Smooth muscle cell of the brain vasculature (primary cell): ENCODE data around the gene CDC42EP5.
"Not testable (repeated sequence)": the region's sequence is repeated elsewhere in the genome, so short reads cannot be mapped to it uniquely, and the experiment has no call there.

Experiments
- DNase-seq: peaks from one replicate; pipeline ENCODE4 v3.0.0-alpha.2; 2012; ENCODE audit warnings: low read depth, low spot score

The CDC42EP5 gene

DNA sequence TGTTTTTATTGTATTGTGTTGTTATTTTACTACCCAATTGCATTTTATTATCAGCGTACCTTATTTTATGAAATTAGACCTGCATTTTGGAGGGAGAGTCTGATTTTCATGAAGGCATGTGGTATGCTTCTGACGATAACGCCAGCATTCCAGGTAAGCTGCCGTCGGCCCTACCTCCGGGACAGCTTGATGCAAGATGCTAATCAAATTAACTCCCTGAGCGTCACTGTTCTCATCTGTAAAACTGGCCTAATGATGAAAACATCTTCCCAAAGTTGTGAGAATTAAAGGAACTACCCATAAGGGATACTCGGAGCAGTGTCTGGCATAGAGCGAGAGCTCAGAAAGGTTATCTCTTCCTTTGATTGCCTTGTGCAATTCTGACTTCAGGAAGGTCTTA lies 16.7 kb upstream of the CDC42EP5 start:
- DNase-seq = no peak

DNA sequence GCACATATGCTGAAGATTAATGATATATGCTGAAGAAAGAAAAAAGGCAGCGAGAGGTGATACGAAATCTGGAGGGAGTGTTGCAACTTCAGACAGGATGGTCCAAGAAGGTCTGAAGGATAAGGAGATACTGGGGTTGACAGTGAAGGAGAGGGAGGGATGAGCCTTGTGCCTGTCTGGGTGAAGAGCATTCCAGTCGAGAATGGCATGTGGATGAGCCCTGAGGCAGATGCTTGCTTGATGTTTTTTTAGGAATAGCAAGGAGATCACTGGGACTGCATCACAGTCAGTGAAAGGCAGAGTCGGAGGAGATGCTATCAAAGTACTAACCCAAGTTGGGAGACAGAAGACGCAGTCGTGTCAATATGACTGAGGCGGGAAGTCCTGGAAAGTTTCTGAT lies 16.2 kb upstream of the CDC42EP5 start:
- no peak for DNase-seq

DNA sequence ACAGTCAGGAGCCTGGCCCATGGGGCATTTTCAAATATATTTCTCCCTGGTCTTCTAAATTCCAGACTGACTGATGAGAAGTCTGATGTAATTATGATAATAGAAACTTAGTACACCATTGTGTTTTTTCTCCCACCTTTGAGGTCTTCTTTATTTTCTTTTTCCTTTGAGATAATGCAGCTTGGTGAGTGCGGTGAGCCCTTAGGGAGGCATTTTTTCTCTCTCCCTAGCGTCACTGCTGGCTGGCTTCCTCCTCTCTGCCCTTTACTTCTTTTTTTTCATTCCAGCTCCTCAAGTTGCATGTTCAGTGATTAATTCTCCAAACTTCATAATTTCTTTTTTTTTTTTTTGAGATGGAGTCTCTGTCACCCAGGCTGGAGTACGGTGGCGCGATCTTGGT lies 12.8 kb upstream of the CDC42EP5 start:
- DNase-seq = no peak

DNA sequence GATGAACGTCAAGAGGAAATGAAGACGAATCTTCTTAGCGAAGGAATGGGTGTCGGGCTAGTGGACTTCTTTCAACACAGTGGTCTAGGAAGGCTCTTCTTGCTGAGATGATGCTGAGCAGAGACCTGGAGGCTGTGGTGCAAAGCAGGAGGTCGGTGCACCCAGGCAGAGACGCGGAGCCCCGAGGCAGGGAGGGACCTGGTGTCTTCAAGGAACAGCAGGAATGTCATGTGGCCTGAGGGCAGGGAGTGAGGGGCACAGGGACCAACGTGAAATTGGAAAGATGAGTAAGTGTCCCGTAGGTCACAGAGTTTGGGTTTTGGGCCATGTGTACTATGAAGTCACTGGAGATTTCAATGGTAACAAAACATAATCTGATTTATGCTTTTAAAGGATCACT lies 11.4 kb upstream of the CDC42EP5 start:
- DNase-seq = no peak

DNA sequence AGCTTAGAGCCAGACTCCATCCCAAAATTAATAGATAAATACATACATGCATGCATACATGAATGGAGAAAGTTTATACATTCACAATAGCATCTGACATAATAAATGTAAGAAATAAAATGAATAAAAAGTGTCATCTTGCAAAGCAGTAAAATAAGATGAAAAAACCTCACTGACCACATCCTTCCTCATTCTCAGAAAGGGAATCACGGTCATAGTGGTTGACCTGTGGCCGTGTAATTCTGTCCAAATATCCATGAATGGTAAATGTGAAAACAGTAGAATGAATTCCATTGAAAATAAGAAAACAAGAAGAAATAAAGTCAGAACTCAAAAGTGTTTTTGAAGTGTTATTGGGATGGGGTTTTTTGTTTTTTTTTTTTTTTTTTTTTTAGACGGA lies 9.8 kb upstream of the CDC42EP5 start:
- DNase-seq = no peak

DNA sequence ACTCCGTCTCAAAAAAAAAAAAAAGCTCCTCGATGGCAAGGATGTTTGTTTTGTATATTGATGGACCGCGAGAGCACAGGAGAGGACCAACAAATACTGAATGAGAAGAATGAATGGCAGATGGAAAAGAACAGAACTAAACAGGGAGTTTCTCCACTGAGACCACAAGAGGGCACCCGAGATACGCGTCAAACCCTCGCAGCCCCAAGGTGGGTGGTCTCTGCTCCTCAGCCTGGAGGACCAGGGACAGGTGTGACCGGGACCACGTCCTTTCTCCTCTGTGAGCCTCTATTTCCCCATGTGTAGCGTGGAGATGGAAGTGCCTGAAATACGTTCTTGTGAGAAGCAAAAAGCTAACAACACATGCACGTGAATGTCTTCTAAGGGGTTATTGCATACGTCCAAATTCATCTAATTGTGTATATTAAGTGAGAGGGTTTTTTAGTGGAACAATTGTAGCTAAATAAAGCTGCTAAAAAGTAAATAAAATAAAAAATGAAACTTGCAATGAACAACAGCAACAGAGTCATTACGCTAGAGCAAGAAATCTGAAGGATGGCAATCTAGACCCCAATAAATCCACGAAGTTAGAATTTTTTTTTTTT lies 8.3 kb upstream of the CDC42EP5 start:
- no peak for DNase-seq

DNA sequence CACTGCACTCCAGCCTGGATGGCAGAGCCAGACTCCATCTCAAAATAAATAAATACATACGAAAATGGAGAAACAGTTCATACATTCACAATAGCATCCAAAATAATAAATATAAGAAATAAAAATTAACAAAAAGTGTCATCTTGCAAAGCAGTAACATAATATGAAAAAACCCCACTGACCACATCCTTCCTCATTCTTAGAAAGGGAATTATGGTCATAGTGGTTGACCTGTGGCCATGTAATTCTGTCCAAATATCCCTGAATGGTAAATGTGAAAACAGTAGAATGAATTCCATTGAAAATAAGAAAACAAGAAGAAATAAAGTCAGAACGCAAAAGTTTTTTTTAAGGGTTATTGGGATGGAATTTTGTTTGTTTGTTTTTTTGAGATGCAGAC lies 7.0 kb upstream of the CDC42EP5 start:
- DNase-seq = no peak

DNA sequence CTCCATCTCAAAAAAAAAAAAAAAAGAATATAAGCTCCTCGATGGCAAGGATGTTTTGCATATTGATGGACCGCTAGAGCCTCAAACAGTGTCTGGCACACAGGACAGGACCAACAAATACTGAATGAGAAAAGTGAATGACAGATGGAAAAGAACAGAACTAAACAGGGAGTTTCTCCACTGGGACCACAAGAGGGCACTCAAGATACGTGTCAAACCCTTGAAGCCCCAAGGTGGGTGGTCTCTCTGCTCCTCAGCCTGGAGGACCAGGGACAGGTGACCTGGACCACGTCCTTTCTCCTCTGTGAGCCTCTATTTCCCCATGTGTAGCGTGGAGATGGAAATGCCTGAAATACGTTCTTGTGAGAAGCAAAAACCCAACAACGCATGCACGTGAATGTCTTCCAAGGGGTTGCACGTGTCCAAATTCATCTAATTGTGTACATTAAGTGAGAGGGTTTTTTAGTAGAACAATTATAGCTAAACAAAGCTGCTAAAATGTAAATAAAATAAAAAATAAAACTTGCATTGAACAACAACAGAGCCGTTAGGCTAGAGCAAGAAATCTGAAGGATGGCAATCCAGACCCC lies 5.7 kb upstream of the CDC42EP5 start:
- DNase-seq = no peak

DNA sequence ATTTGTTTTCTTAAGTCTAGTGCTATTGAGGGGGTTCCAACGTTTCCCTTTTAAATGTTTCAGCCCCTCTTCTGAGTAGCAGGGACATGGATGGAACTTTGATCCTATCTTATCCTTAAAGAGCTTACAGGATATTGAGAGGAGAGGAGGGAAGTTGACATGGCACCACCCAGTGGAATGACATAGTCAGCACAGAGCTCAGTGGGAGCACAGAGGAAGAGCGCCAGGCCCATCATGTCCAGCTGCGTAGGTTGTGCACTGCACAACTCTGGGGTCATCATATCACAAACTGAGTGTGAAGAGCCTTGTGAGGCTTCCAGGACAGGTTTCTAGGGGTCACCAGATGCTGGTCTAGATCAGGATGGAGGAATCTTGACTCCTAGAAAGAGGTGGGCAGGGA lies 4.6 kb upstream of the CDC42EP5 start:
- DNase-seq = no peak

DNA sequence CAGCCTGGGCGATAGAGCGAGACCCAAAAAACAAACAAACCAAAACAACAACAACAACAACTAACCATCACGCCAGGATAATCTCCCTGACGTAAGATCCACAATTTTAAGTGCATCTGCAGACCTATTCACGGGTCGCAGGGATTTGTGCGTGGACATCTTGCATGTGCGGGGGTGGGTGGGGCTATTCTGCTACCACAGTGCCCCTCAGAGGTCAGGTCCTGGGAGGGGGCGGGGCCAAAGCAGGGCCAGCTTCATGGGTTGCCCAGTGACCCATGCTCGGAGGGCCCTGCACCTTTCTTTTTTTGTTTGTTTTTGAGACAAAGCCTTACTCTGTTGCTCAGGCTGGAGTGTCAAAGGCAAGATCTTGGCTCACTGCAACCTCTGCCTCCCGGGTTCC lies 2.6 kb upstream of the CDC42EP5 start:
- DNase-seq = no peak

DNA sequence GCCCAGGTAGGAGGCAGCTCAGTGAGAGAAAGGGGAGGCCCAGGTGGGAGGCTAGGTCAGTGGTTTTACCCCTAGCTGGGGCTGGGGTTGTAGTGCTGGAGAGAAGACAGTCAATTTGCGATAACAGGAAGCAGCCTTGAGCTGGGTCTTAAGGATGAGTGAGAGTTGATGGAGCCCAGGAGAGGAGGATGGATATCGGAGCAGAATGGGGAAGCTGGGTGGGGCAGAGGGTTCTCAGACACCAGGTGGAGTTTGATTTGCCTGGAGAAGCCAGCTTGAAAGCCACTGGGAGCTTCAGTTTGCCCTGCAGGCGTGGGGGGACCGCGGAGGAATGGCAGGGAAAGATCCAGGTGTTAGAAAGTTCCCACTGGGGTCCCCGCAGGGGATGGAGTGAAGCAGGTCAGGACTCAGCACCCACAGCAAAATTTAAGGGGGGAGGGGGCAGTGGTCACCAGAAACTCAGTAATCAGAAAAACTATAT lies 836 bp upstream of the CDC42EP5 start:
- DNase-seq = no peak

DNA sequence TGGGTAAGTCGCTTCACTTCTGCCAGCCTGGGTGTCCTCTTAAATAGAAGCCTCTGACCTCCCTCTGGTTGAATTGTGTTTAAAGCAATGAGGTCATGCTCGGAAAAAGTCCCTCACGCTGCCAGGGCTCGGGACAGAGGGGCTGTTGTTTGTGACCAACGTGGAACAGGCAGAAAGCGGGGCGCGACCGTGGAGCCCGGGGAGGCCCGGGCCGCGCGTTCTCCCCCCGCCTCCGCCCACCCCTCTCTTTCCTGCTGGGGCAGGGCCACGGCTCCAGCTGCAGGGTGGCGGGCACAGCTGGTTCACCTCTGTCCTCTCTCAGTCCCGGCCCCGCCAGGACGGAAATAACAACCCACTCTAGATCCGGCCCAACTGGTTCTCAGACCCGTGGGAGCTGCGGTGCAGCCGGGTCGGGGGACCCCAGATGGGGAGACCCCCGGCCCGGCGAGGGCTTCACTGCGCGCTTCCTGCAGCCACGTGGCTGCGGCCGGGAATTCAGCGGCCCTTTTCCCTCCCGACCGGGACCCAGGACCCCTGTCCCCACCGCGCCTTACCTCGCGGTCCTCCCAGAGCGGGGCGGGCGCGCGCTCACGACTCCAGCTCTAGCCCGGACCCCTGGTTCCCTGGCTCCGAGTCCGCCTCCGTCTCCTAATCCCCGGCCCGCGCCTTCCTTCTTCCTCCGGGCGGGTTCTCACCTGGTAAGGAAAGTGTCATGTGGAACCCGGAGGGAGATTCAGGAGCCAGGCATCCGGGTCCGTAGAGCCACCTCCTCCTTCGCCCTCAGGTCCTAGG lies 1.9 kb downstream of the CDC42EP5 start:
- no peak for DNase-seq

DNA sequence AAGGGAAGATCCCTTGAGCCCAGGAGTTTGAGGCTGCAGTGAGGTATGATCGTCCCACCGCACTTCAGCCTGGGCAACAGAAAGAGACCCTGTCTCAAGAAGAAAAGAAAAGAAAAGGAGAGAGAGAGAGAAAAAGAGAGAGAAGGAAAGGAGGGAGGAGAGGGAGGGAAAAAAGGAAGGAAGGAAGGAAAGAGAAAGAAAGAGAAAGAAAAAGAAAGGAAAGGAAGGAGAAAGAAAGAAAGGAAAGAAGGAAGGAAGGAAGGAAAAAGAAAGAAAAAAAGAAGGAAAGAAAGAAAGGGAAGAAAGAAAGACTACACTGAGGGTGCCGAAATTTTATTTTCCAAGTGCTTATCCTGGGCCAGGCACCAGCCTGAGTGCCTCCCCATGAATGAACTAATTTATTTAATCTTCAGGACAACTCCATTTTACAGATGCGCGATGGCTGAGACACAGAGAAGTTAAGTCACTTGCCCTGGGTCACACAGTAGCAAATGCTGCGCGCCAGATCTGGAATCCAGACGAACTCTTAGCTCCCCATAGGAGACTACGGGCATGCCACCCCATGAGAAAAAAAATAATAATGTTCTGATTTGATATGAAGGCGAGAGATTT lies 2.7 kb downstream of the CDC42EP5 start:
- no peak for DNase-seq

DNA sequence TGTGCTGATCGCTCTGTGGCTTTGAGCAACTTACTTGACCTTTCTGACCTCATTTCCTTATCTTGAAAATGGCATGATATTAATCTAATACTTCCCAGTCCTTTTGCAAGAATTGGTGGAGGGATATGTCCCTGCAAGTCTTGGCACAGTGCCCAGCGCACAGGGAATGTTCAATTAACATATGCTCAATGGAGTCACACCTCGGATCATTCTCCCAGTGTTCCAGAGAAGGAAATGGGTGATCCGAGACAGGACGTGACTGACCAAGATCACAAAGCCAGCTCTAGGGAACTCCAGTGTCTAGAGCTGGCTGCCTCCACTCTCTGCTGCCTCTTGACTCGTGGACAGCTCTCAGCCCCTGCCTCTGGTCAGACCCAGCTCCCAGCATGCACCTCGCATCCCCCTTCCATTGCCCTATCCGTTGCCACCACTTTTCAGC lies 3.6 kb downstream of the CDC42EP5 start:
- no peak for DNase-seq

DNA sequence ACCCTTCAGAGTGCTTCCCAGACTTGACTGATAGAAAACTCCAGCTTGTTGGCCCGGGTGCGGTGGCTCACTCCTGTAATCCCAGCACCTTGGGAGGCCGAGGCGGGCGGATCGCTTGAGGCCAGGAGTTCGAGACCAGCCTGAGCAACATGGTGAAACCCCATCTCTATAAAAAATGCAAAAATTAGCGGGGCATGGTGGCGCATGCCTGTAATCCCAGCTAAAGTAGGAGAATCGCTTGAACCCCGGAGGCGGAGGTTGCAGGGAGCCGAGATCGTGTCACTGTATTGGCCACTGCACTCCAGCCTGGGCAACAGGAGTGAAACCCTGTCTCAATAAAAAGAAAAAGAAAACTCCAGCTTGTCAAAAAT lies 7.0 kb downstream of the CDC42EP5 start:
- DNase-seq = not testable (repeated sequence)

DNA sequence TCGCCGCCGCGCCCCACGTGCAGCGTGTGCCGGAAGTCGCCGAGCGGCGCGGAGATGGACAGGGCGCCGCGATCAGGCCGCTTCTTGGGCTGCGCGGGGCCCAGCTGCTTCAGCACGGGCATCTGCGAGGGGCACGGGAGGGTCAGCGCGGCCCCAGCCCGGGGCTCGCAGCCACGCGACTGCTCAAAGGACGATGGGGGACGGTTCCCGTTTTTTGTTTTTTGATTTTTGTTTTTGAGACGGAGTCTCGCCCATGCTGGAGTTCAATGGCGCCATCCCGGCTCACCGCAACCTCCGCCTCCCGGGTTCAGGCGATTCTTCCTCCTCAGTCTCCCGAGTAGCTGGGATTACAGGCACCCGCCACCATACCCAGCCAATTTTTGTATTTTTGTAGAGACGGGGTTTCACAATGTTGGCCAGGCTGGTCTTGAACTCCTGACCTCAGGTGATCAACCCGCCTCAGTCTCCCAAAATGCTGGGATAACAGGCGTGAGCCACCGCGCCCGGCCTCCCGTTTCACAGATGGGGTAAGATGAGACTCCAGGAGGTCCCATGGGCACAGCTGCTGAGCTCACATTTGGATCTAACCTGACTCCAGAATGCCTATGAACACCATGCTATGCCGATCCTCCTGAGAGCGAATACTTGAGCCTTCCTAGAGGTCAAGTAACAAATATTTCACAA lies 7.5 kb downstream of the CDC42EP5 start:
- DNase-seq = no peak

DNA sequence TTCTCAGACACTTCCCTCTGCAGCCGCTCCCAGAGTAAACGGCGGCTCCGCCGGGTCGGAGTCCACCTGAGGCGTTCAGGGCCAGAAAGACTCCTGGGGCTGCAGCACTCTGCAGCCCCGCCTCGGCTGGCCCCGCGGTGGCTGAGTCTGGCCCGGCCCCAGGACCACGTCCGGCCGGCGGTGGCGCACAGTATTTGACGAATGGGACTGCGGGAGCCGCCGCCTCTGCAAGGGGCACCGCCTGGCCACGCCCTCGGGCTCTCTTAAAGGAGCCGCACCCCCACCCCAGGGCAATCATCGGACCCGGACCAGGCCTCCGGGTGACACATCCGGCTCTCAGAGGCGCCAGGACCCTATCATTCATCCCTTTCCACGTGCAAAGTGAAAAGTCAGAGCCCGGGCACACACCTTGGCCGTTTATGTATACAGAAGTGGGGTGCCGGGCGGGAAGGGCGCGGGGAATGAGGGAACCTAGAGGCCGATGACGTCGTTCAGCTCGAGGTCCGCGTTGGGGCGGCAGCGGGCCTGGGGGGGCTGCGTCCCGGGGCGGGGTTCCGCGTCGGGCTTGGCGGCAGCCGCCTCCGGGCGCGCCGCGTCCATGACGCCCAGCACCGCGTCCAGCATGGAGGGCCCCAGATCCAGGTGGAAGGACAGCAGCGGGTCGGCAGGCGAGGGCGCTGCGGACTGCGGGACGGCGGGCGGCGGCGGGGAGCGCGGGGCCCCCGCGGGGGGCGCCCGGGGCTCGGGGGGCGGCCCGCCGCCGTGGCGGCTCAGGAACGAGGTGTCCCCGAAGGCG lies 8.3 kb downstream of the CDC42EP5 start:
- DNase-seq = no peak

DNA sequence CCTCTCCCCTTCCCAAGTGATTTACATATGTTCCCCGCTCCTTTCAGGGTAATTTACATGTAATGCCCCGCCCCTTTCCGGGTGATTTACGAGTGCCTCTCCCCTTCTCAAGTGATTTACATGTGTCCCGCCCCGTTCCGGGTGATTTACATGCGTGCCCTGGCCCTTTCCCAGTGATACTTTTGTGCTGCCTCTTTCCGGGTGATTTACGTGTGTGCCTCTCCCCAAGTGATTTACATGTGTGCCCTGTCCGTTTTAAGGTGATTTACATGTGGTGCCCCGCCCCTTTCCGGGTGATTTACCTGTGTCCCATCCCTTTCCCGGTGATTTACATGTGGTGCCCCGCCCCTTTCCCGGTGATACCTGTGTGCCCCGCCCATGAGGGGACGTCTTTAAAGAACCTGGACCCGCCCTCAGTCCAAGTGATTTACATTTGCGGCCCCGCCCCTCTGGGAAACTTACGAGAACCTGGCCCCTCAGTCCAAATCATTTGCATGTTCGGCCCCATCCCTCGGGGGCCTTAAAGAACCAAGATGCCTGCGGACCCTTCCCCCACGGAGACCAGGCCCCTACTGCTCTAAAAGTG lies 9.0 kb downstream of the CDC42EP5 start:
- DNase-seq = peak; percentile 67

DNA sequence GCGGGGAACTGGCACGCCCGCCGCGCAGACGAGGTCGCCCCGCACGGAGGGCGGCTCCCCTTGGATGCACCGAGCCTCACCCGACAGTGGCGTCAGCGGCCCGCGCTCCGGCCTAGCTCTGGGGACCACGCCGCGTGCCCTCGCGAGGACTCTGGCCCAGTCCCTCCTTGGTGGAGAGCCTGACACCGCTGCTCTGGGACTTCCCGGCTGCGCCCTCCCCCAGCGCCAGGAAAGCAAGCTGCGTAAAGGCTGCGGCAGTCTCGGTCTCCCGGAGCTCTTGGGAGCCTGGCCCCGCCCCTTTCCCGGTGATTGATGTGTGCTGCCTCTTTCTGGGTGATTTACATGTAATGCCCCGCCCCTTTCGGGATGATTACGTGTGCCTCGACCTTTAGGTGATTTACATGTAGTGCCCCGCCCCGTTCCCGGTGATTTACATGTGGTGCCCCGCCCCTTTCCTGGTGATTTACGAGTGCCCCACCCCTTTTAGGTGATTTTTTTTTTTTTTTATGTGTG lies 9.5 kb downstream of the CDC42EP5 start, which contains the start of gene LENG9:
Gene LENG9, minus strand, starts transcription at position 248 of the 513 bp plus-strand sequence. CDS start 252 bp downstream, outside the sequence.
- peak; percentile 96 for DNase-seq
